HS-5 (cell line): ENCODE measurements around the gene ARHGAP26.

Source experiments
- DNase-seq: peaks from one replicate; pipeline ENCODE4 v3.0.0-alpha.2; 2012; ENCODE audit warnings: low read depth

The ARHGAP26 gene

DNA sequence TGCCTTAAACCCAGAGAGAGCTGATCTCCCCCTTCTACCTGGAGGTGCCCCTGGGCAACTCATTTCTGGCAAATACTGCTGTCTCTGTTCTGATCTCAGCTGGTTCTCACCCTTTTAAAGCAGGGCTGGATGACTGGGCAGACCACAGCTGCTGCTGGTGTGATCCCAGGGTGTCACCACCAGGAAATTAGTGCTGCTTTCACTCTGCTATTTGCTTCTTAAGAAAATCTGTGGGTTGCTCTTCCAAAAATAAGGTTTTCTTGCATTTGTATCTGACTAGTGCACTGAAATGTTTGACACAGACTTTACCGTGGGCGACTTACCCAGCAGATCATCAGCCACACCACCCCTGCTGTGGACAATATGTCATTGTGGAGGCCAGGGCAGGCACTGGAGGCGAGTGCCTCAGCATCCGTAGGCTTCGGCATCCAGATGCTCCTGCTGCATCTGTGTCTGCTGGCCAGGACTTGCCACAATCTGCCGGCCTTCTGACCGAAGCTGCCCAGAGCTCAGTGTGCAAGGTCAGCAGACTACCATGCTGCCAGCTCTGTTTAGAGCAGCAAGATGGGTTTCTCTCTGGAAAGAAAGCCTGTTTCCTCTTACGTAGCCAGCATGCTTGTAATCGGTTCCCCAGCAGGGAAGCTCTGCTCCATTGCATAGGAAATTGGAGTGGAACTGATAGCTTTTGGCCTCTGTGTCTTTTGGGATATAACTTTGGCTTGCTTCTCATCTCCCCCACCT is 13.6 kb downstream of the ARHGAP26 start:
- no peak for DNase-seq

DNA sequence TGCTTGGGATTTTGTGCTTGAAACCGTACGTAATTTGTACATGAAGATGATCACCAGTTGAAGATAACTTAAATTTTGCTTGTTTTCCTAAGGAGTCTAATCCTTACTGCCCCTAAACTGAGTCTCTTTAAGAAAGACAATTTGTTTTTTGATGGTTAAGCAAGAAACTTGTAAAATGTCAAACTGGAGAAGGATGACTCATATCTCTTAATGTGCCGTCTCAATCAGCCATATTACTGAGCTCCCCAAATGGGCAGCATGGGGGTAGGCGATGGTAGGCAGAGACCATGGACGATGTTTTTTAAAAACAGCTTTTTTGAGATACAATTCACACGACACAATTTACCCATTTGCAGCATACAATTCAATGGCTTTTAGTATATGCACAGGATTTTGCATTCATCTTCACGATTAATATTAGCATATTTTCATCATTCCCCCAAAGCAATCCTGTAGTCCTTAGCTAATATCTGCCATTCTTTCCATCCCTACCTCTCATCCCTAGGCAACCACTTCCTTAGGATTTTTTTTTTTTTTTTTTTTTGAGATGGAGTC is 14.3 kb downstream of the ARHGAP26 start:
- DNase-seq, result no peak

DNA sequence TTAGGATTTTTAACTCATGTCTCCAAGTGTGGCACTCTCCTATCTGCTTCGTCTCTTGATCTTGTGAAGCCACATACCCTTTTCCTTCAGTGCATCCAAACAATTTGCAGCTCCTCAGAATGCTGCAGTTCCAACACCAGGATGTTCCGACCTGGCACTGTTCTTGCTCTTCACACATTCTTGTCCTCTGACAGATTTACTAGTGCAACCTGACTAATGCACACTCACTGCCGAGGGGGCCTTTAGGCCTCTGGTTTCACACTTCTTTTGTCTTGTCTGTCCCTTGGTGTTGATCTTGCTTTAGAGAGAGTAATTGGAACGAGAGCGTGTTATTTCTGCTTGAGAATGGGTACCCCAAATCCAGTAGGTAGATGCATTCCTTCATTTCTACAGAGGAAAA is 15.0 kb downstream of the ARHGAP26 start:
- no peak for DNase-seq

DNA sequence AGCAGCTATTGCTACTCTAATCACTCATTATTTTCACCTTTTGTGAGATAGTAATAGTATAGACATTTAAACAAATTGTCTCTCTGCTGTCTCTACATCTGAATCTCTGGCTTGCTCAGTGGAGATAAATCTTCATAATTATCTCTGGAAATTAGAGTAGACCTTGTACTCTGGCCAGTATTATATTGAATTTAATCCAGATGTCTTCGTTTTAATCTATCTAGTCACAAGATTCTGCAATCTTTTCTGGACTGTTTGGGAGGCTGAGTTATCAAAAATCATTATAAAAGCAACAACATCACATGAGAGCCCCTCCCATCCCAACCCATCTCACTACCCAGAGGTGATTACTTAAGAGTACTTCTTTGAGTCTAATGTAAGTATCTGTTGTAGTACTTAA is 19.0 kb downstream of the ARHGAP26 start:
- DNase-seq, result no peak

DNA sequence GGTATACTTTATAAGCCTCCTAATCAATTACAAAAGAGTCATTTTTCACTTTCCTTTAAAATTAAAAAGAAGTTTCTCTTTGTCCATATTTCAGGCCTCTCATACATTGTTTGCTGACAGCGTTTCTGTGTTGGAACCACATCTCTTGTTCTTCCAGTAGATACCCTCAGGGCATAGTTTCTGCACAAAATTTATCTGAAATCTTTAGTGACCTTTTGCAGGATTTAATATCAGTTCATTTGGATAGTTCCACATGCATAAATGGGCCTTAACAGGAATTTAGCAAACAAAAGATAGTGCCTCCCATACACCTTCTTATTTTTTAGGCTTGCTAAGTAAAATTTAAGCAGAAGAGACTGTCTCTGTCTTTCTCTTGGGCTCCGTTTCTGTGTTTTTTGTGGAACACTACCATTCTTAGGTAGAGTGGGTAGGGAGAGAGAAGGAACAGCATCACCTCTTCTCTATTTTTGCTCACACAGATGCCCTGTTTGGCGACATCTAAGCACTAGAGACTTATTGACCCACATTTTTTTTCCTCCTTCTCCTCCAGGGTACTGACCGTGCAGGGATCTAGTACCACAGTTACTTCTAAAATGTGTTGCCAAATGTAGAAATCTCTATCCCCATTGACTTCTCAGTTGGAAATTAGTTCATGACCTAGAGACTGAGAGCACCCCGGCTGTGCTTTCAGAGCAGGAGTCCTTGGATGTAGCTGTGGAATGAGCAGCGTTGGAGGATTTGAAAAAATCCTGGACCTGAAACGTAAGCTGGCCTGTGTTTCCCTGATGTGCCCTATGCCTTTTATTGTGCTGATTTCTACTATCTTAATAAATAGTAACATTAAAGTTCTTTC is 22.1 kb downstream of the ARHGAP26 start:
- no peak for DNase-seq

DNA sequence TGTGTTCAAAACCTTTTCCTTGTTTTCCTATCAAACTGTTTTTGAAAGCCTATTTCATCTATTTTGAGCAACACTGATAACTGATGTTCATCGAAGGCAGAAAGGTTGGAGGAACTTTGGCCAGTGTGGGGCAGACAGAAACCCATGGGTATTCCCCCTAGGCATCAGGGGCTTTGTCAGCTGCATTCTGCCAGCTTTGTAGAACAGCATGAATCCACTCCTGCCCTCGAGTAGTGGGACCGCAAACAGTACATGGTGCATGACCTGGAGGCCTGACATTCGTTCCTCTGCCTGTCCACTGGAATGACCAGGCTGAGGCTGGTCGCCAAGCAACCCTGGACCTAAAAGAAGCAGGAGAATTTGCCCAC is 22.7 kb downstream of the ARHGAP26 start:
- no peak for DNase-seq

DNA sequence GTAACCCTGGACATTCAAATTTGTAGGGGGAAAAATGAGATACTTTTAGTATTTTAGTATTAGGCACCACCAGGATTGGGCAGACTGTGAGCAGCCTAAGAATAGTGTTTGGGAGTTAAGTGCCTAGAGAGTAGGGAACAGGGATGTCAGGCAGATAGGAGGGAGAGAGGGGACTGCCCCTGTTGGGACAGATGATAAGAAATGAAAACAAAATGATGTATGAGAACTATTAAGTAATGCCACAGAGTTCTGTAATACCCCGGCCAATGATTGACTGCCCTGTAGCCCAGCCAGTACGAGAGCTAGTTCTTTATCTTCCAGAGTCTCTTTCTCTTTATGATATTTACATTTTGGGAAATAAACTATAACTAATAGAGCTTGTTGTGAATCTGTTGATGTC is 24.4 kb downstream of the ARHGAP26 start:
- DNase-seq, result no peak

DNA sequence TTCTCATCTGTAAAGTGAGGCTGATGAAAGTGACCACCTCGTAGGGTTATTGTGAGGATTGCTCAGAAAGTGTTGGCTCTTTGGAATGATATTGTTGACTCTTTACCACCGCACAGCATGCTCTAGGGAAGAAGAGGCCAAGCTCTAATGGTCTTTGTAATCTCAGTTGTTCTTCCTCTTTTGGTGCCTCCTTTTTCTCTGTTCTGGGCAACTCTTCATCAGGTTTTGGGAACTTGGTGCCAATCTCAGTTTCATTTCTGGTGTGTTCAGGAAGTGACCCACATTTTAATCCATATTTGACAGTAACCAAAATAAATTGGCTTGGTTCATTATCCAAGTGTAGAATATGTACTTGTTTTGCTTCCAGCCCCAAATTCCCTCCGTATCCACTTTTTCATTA is 25.1 kb downstream of the ARHGAP26 start:
- DNase-seq, result no peak

DNA sequence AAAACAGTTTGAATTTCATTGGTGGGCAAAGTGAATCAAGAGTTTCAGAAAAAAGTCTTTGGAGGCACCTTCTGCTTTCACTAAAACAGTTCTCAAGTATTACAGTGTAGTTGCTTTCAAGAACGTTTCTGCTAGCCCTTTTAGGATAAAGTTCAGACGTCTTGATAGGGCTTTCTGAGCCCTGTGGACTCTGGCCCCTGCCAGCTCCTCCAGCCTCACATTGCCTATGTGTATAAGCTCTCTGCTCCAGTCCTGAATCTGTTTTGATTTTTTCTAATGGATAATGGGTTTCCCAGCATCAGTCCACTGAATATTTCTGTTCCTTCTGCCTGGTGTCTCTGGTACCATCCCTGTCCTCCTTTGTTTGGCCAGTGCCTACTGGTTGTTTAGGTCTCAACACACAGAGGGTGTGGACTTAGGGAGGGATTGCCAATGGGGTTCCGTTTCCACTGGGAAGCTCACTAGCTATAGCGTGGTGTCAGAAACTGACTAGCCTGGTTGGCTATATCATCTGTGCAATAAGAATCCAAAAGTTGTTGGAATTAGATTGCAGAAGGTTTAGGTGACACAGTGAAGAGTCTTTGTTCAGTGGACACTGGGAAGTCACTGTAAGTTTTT is 26.4 kb downstream of the ARHGAP26 start:
- no peak for DNase-seq

DNA sequence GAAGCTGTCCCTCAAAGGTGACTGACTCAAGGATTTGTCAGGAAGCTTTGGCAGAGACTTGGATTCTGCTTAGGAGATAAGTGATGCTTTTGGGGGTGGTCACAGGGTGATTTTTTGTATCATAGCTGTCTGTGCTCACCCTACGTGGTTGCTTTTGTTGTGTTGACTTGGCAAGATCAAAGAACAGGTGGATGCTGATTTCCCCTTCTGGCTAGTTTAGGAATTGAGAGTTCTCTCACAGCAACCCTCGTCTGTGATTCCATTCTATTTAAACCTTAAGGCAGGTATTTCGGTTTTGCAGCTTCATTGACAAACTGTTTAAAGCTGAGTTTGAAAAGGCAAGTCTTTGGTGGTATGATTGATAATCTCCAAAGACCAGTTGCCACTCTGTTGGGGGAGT is 27.2 kb downstream of the ARHGAP26 start:
- no peak for DNase-seq

DNA sequence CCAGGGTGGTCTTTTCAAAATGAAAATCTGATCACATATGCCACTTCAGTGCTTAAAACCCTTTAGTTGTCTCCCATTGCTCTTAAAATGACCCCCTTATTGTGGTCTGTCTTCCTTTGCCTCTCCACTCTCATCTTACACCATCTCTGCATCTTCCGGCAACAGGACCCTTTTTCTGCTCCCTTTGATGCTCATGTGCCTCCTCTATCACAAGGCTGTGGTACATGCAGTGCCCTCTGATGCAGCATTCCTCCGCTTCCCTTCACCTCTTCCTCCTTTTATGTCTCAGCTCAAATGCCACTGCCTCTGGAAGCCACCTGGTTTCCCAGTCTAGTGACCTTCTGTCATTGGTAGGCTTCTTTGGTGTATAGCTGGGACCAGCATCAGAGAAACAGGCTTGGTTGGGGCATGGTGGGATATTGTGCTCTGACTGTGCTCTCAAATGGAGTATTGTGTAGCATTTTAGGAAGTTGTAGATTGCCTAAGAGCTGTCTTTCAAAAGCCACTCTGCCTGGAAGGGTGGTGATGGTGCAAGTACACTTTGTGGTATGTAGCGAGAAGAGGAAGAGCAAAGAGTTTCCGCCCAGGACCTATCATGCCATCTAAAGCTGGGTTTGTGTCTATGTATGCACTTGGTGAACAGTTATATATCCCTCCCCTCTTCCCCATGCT is 28.1 kb downstream of the ARHGAP26 start:
- no peak for DNase-seq

DNA sequence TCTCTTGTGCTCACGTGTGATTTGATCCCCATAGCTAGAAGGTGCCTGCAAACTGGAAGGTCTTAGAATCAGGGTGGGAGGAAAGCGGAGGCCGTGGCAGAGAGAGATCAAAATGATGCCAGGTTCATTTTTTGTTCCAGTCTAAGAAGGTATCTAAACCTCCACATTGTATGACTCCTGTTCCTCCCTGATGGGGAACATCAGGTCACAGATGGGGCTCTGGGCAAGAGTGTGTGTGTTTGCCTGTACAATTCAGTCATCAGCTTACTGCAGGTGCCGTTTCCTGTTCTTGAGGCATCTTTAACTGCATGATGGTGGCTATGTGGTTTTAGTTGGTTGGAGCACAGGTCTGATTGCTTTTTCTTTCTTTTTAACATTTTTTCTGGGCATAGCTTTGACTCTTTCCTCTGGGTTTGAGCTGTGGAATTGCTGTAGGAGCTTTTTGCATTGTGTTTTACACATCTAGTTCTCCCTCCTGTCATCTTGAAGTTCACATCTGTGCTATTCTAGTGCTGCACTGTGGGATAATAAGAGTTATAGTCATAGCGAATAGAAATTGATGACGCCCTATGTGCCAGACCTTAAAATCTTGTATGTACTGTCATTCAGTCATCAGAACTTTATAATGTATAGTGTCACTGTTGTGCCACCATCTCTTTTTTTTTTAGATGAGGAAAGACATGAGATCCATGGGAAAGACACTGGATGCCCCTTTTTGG is 30.8 kb downstream of the ARHGAP26 start:
- DNase-seq, result no peak

DNA sequence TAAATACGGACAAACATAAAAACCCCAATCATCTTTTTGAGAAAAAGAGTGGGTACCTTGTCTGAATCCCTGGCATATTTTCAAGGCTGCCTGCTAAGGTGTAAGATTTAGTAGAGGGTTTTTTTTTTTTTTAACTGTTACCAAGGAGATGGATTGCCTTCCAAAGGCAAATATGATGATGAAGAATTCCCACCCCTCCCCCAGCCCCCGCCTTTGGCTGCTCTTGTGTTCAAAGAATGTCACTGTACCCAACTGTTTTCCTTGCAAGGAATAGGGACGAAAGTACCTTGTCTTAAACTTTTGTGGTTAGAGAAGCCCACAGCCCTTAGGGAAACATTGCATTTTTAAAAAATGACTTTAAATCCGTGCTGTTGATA is 31.3 kb downstream of the ARHGAP26 start:
- DNase-seq, result no peak

DNA sequence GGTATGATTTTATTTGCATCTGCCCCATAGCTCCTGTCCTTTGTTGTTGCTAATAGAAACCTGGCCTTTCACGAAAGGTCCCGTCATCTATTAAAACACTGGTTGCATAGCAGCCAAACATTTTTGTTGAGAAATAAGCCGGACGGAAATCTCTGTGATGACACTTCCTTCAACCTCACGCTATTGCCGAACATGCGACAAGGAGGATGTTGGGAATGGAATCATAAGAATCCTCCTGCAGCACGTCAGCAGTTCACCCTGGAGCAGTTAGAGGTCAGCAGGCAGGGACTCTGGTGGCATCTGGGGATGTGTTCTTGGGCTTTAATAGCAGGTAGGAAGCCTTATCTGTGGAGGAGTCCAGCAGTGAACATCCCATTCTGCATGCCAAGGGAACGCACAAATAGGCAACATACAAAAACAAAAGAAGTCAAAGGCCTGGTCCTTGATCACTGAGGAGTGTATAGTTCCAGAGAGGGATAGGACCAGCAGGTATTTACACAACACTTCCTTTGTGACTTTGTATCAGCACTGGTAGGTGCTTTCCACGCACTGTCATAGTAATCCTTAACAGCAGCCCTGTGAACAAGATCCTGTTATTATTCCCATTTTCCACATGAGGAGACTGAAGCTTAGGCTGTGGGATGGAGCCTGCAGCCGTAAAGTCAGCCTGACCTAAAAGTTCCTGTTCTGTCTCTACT is 33.4 kb downstream of the ARHGAP26 start:
- DNase-seq, result no peak

DNA sequence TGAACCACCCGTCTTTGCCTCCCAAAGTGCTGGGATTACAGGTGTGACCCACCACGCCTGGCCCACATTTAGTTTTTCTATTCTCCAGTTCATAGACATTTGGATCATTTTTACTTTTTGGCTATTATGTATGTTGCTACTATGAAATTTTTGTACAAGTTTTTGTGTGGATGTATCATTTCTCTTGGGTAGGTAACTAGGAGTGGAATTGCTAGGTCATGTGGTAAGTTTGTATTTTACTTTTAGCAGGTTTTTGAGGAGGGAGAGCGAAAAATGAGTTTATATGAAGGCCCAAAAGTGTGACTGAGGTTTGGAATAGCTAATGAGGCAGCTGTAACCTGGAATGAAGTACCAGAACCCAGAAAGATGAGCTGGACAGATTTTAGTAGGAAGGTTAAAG is 35.2 kb downstream of the ARHGAP26 start:
- DNase-seq, result no peak

DNA sequence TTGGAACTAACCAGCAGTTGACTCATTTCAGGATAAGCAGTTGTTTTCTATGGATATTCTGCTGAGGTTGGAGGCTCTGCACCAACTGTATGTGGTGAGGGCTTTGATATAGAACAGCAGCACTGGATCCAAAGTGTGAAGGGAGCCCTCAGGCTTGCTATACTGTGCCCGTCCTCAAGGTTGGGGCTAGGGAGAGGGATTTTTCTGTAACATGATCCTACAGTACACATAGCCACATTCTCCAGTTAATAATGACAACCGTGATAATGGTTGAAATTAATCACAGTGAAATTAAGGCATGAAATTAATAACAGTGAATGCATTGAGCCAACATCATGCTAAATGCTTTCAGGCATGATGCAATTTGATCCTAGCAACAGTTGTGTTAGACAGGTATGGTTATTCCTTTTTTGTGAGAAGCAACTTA is 36.7 kb downstream of the ARHGAP26 start:
- no peak for DNase-seq

DNA sequence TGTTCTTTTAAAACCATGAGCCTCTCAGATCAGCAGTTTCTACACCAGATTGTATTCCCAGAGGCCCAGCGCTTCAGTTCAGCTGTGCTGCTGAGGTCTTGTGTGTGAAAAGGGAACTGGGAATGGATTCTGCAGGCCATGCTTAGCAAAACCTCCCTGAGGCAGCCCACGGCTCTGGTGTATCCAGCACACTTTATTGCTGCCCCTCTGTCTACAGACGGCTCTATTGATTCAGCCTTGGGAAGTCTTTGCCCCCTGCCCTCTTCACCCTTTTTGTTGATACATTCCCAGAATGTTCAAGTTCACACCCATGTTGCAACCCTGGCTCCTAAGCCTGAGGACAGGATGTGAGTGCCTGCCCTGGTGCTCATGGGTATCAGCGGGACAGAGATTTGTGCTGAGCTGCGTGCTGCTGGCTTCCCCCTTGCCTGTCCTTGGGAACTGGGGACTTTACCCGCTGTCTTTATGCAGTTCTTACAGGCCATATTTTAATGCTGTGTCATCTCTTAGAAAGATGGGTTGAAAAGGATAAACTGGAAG is 37.3 kb downstream of the ARHGAP26 start:
- no peak for DNase-seq

DNA sequence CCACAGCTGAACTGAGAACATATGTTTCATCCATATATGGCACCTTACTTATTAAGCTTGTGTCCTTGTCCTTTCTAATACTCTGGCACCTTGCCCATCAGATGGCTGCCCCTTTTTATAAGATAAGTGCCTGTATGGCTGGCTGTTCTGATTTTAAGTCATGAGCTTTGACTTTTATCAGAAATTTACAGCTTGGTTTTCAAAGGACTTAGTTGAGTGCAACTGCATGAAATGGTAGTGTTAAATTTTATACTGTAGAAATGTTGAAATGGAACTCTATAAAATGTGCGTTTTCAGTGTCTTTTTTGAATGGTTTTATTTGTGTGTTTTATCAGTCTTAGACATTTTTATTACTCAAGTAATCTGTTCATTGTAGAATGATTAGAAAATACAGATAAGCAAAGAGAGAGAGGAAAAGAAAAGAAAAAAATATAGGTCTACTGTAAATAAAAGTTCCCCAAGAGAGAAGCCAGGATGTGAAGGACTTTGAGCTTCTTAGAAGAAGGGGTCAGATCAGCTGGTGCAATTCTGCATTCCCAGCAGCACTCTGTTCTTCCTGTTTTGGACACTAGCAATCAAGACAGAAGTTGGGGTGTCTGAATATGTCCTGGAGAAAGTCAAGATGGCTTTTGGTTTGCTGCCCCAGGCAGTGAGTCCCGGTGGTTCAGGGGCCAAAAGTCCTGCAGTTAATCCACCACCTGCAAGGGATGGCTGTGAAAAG is 38.9 kb downstream of the ARHGAP26 start:
- no peak for DNase-seq

DNA sequence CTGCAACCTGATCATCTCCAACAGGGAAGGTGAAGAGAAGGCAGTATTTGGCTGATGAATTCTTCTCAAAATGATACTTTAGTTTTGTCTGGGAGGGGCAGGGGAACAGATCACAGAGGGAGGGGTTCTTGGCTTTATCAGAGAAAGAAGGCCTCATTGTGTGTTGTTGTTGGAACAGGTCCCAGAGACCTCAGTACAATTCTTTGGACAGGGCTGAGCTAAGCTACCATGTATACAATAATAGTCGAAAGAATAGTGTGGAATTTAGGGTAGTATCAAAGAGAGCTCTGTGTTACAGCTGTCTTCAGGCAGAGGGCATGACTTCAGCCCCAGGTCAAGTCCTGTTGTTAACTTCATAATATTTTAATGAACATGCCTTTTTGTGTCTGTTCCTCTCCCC is 39.9 kb downstream of the ARHGAP26 start:
- no peak for DNase-seq

DNA sequence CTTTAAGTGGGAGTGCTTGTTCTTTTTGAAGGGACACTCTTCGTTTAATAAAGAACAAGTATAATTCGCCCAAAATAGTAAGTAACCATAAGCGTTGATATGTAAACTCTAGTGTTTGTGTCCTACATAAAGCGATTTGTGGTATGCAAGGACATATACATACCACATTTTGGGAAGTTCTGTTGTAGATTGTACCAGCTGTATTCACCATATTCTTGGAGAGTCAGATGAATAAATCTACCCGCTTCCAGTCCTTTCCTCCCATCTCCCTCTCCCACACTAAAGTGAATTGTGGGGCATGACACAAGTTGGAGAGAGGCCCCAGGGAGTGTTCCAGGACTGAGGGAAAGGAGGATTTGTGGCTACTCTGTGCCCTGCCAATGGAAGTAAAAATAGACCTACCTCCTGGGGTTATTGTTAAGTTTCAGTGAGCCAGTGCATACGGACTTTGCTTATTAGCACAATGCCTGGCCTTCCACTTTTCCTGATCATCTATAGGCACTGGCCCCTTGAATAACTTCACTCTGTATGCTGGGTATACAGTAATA is 40.6 kb downstream of the ARHGAP26 start:
- no peak for DNase-seq
